ENCODE data around the gene SYT17. TPM values are rescaled to one million over a fixed set of nuclear protein-coding genes. Genes with fewer than 3 reads are reported as not detected.

Gene SYT17
- total RNA-seq, 2 donors from 2014 or later = 1.8 to 1.9 TPM

- no peak for TF ChIP-seq CTCF (IDR thresholded peaks at IDR 0.05)
- Histone ChIP-seq H3K27me3 (replicated peaks; ENCODE audit: insufficient read depth) (no peaks in the 10 kb centered on the region), H3K36me3 (no peaks in the 10 kb centered on the region), H3K9me3 (peaks cover 11% of the 10 kb centered on the region), H3K27ac (no peak overlapping the region), H3K4me3 (no peak overlapping the region), H3K4me1 (ENCODE audit: control insufficient read depth in 1 of 2, low read depth in 2 of 2) (no peaks in the 10 kb centered on the region)
- ATAC-seq (ENCODE audit: insufficient number of reproducible peaks, low FRiP score, low read depth) = no peak
- DNase-seq (ENCODE audit: low spot score) = no peak
Measured at GRCh38 chr16:19236561-19237209, 68.6 kb downstream of the SYT17 start.

GRCh38 chr16:19238406-19238805, 70.4 kb downstream of the SYT17 start:
- H3K4me3 ChIP-seq = no peak overlapping the region
- no peaks in the 10 kb centered on the region for H3K36me3 ChIP-seq
- DNase-seq (ENCODE audit: low spot score) (no peak), ATAC-seq (ENCODE audit: insufficient number of reproducible peaks, low FRiP score, low read depth) (no peak)
- H3K27ac ChIP-seq = no peak overlapping the region
- no peaks in the 10 kb centered on the region for H3K4me1 ChIP-seq (ENCODE audit: control insufficient read depth in 1 of 2, low read depth in 2 of 2)
- TF ChIP-seq CTCF (IDR thresholded peaks at IDR 0.05) = no peak
- H3K27me3 ChIP-seq (replicated peaks; ENCODE audit: insufficient read depth) = no peaks in the 10 kb centered on the region
- H3K9me3 ChIP-seq = peaks cover 11% of the 10 kb centered on the region

GRCh38 chr16:19239511-19240155, 71.6 kb downstream of the SYT17 start:
- no peak for TF ChIP-seq CTCF (IDR thresholded peaks at IDR 0.05)
- H3K36me3 ChIP-seq = no peaks in the 10 kb centered on the region
- no peak overlapping the region for H3K27ac ChIP-seq
- no peaks in the 10 kb centered on the region for H3K27me3 ChIP-seq (replicated peaks; ENCODE audit: insufficient read depth)
- H3K4me1 ChIP-seq (ENCODE audit: control insufficient read depth in 1 of 2, low read depth in 2 of 2) = no peaks in the 10 kb centered on the region
- H3K9me3 ChIP-seq = peaks cover 10% of the 10 kb centered on the region
- no peak overlapping the region for H3K4me3 ChIP-seq
- ATAC-seq (ENCODE audit: insufficient number of reproducible peaks, low FRiP score, low read depth) (no peak), DNase-seq (ENCODE audit: low spot score) (no peak)

- no peak for TF ChIP-seq CTCF (IDR thresholded peaks at IDR 0.05)
- Histone ChIP-seq H3K27ac (no peak overlapping the region), H3K4me1 (ENCODE audit: control insufficient read depth in 1 of 2, low read depth in 2 of 2) (no peaks in the 10 kb centered on the region), H3K36me3 (no peaks in the 10 kb centered on the region), H3K27me3 (replicated peaks; ENCODE audit: insufficient read depth) (no peaks in the 10 kb centered on the region), H3K4me3 (no peak overlapping the region), H3K9me3 (peaks cover 4% of the 10 kb centered on the region)
- no peak for DNase-seq (ENCODE audit: low spot score)
- ATAC-seq (ENCODE audit: insufficient number of reproducible peaks, low FRiP score, low read depth) = no peak
Measured at GRCh38 chr16:19240494-19240893, 72.5 kb downstream of the SYT17 start.

- no peak overlapping the region for H3K4me3 ChIP-seq
- H3K36me3 ChIP-seq = no peaks in the 10 kb centered on the region
- H3K27me3 ChIP-seq (replicated peaks; ENCODE audit: insufficient read depth) = no peaks in the 10 kb centered on the region
- DNase-seq (ENCODE audit: low spot score) (no peak), ATAC-seq (ENCODE audit: insufficient number of reproducible peaks, low FRiP score, low read depth) (no peak)
- no peaks in the 10 kb centered on the region for H3K9me3 ChIP-seq
- TF ChIP-seq CTCF (IDR thresholded peaks at IDR 0.05) = no peak
- H3K27ac ChIP-seq = no peak overlapping the region
- H3K4me1 ChIP-seq (ENCODE audit: control insufficient read depth in 1 of 2, low read depth in 2 of 2) = no peaks in the 10 kb centered on the region
Measured at GRCh38 chr16:19241512-19241911, 73.5 kb downstream of the SYT17 start.

All from thoracic aorta (tissue), 2 donors.